K562 (cell line): ENCODE measurements around the gene CREM. TPM values are rescaled to one million over a fixed set of nuclear protein-coding genes. Genes with fewer than 3 reads are reported as not detected.
A peak's percentile ranks its signal among the peaks of the same experiment; 100 is the strongest.

Experiments
- GATAD2B ChIP-seq: fragments of 450-650 bp; IDR thresholded peaks from 2 replicates; pipeline ENCODE4 v1.6.1; 2017; ENCODE audit warnings: mild to moderate bottlenecking, borderline replicate concordance
- PTBP1 ChIP-seq: fragments of 200-400 bp; formaldehyde crosslinking; IDR thresholded peaks from 2 replicates; pipeline ENCODE4 v1.6.1; 2017; ENCODE audit warnings: low read depth, low read length
- RBM39 ChIP-seq: fragments of 200-400 bp; formaldehyde crosslinking; optimal IDR thresholded peaks from 2 replicates; pipeline ENCODE3; 2018; ENCODE audit warnings: low read depth, low read length
- RNF219 ChIP-seq: fragments of 250-450 bp; sonication (Bioruptor Pico); IDR thresholded peaks from 2 replicates; pipeline ENCODE4 v1.5.0; 2022; ENCODE audit warnings: mild to moderate bottlenecking
- SMAD4 ChIP-seq: fragments of 250-450 bp; sonication (Bioruptor Pico); conservative IDR thresholded peaks from 2 replicates; pipeline ENCODE4 v1.8.0; 2021; ENCODE audit warnings: inconsistent platforms, mild to moderate bottlenecking, moderate library complexity
- SP2 ChIP-seq: IDR thresholded peaks from 2 replicates; pipeline ENCODE4 v1.6.1; 2011; ENCODE audit warnings: mild to moderate bottlenecking, low read depth, low read length, moderate library complexity; ENCODE audit not compliant: poor library complexity, severe bottlenecking; ENCODE audit errors: extremely low read depth
- SRSF7 ChIP-seq: fragments of 200-400 bp; formaldehyde crosslinking; optimal IDR thresholded peaks from 2 replicates; pipeline ENCODE3; 2017; ENCODE audit warnings: mild to moderate bottlenecking, low read depth, low read length
- TSC22D4 ChIP-seq: fragments of 450-650 bp; IDR thresholded peaks from 2 replicates; pipeline ENCODE4 v1.6.1; 2016; ENCODE audit warnings: missing genetic modification characterization, missing biosample characterization, control low read depth
- ZBTB40 ChIP-seq, 2 experiments: fragments of 450-650 bp in 1 of 2; sonication (generic) in 1 of 2; formaldehyde crosslinking in 1 of 2; IDR thresholded peaks; 2 replicates each; pipeline versions ENCODE4 v1.7.1 to v1.9.0; 2016 to 2022; ENCODE audit warnings: inconsistent platforms in 1 of 2, mild to moderate bottlenecking in 1 of 2, missing genetic modification reagents in 1 of 2
- ZNF24 ChIP-seq: fragments of 450-650 bp; IDR thresholded peaks from 2 replicates; pipeline ENCODE4 v1.6.1; 2016
- polyA plus RNA-seq, 8 experiments: library from polyadenylated mRNA; depleted of rRNA in 4 of 8; stranded (reverse) in 5 of 8; unstranded in 3 of 8; fragments of >200 nt; fragmentation: Nextera tagmentation in 2 of 8; fragmentation: Illumina TruSeq in 1 of 8; extraction: Ambion mirVana in 2 of 8; extraction: Trizol in 1 of 8; gene quantifications; 2 replicates each; pipeline versions ENCODE4 v1.2.1 to v1.2.3, GENCODE V29; 2011 to 2014; ENCODE audit warnings: inconsistent platforms in 1 of 8, missing spikeins in 1 of 8
- total RNA-seq, 7 experiments: library from RNA; depleted of rRNA in 6 of 7; stranded (reverse); fragments of >200 nt in 6 of 7; fragmentation: Illumina TruSeq in 2 of 7; extraction: Trizol in 2 of 7; gene quantifications; 2 replicates each; pipeline versions ENCODE4 v1.2.1 to v1.2.3, GENCODE V29; 2011 to 2021; ENCODE audit warnings: low replicate concordance in 1 of 7

CREM gene
- total and polyA plus RNA-seq, 9 of the 15 experiments (the other 6 are each of a cell fraction or from before 2014, with no cell fraction given): 39.1 to 70.2 (median 48.3) TPM

GRCh38 chr10:35126530-35127288 lies at the start of gene CREM (continued):
- TF ChIP-seq ZBTB40 (IDR thresholded peaks at IDR 0.05) (peak; percentile 85), ZBTB40 (CRISPR knock-in tag; IDR thresholded peaks at IDR 0.05) (no peak), SP2 (no peak), PTBP1 (no peak), RNF219 (no peak), SRSF7 (no peak), SMAD4 (CRISPR knock-in tag) (peak; percentile 55), ZNF24 (peak; percentile 70), GATAD2B (no peak), RBM39 (no peak), TSC22D4 (tag) (no peak)
